ENCODE results near the gene HSPA1A.
A peak's percentile ranks its signal among the peaks of the same experiment; 100 is the strongest.
"Not testable (repeated sequence)": the region's sequence is repeated elsewhere in the genome, so short reads cannot be mapped to it uniquely, and the experiment has no call there.

The HSPA1A gene

GRCh38 chr6:31861150-31861549 lies 45.8 kb downstream of the HSPA1A start:
- Histone ChIP-seq H3K9me3 (replicated peaks in 1 of 2; ENCODE audit: control insufficient read depth in 2 of 2, insufficient read depth in 1 of 2, low read depth in 1 of 2, low read length in 2 of 2) (peaks cover 0 to 2% of the 10 kb centered on the region in 2 donors), H2BK12ac (ENCODE audit: low read length) (no peak overlapping the region), H2BK15ac (ENCODE audit: low read length) (no peak overlapping the region), H3K9ac (ENCODE audit: low read depth, low read length, poor library complexity) (no peak overlapping the region), H4K8ac (ENCODE audit: low read depth, low read length) (no peak overlapping the region), H3K4ac (ENCODE audit: low read length) (no peak overlapping the region), H3K36me3 (replicated peaks in 1 of 2; ENCODE audit: control insufficient read depth in 2 of 2, insufficient read depth in 2 of 2, low read length in 2 of 2) (peaks cover 15 to 43% of the 10 kb centered on the region in 2 donors), H4K91ac (ENCODE audit: low read depth, low read length, poor library complexity) (no peak overlapping the region), H2AK5ac (ENCODE audit: low read depth, low read length) (no peak overlapping the region), H3K4me1 (ENCODE audit: control insufficient read depth in 2 of 2, insufficient read depth in 1 of 2, low read depth in 1 of 2, low read length in 2 of 2) (peaks cover 13 to 24% of the 10 kb centered on the region in 2 donors), H3K14ac (ENCODE audit: low read length) (no peak overlapping the region), H3K23ac (ENCODE audit: low read depth, low read length, poor library complexity) (no peak overlapping the region), H3K4me2 (ENCODE audit: insufficient read depth, low read length, poor library complexity, severe bottlenecking) (no peak overlapping the region), H3K27me3 (ENCODE audit: control insufficient read depth in 3 of 3, insufficient read depth in 3 of 3, low read depth in 1 of 3, low read length in 3 of 3) (no peaks in the 10 kb centered on the region), H3K18ac (ENCODE audit: low read length) (no peak overlapping the region), H3K4me3 (ENCODE audit: low read length in 2 of 2) (no peak overlapping the region), H3K79me1 (ENCODE audit: low read depth, low read length) (no peaks in the 10 kb centered on the region), H2AFZ (ENCODE audit: low read length) (no peak overlapping the region), H2BK5ac (ENCODE audit: low read length) (no peak overlapping the region), H3K27ac (replicated peaks; ENCODE audit: low read length) (no peak overlapping the region), H2BK120ac (ENCODE audit: low read depth, low read length) (no peak overlapping the region)
- WGBS, 2 donors (ENCODE audit: extremely low coverage in 2 of 2, insufficient read length in 2 of 2, insufficient replicate concordance in 1 of 2): no CpG with 5 or more reads among the region's 7 CpGs
- DNase-seq (ENCODE audit: low spot score): no peak

- Histone ChIP-seq H3K4me1 (ENCODE audit: control insufficient read depth in 2 of 2, insufficient read depth in 1 of 2, low read depth in 1 of 2, low read length in 2 of 2) (peaks cover 13 to 24% of the 10 kb centered on the region in 2 donors), H3K4ac (ENCODE audit: low read length) (no peak overlapping the region), H3K9me3 (replicated peaks in 1 of 2; ENCODE audit: control insufficient read depth in 2 of 2, insufficient read depth in 1 of 2, low read depth in 1 of 2, low read length in 2 of 2) (peaks cover 0 to 2% of the 10 kb centered on the region in 2 donors), H3K27ac (replicated peaks; ENCODE audit: low read length) (no peak overlapping the region), H2BK12ac (ENCODE audit: low read length) (no peak overlapping the region), H2BK15ac (ENCODE audit: low read length) (no peak overlapping the region), H2AFZ (ENCODE audit: low read length) (peak overlapping the region; percentile 82), H3K27me3 (ENCODE audit: control insufficient read depth in 3 of 3, insufficient read depth in 3 of 3, low read depth in 1 of 3, low read length in 3 of 3) (no peaks in the 10 kb centered on the region), H2BK120ac (ENCODE audit: low read depth, low read length) (no peak overlapping the region), H3K36me3 (replicated peaks in 1 of 2; ENCODE audit: control insufficient read depth in 2 of 2, insufficient read depth in 2 of 2, low read length in 2 of 2) (peaks cover 15 to 41% of the 10 kb centered on the region in 2 donors), H2BK5ac (ENCODE audit: low read length) (peak overlapping the region; percentile 85), H3K14ac (ENCODE audit: low read length) (no peak overlapping the region), H4K8ac (ENCODE audit: low read depth, low read length) (no peak overlapping the region), H3K4me3 (ENCODE audit: low read length in 2 of 2) (peak overlapping the region; percentile 79 to 84), H3K18ac (ENCODE audit: low read length) (peak overlapping the region; percentile 78), H3K4me2 (ENCODE audit: insufficient read depth, low read length, poor library complexity, severe bottlenecking) (peak overlapping the region; percentile 100), H3K79me1 (ENCODE audit: low read depth, low read length) (no peaks in the 10 kb centered on the region), H4K91ac (ENCODE audit: low read depth, low read length, poor library complexity) (no peak overlapping the region), H3K23ac (ENCODE audit: low read depth, low read length, poor library complexity) (peak overlapping the region; percentile 97), H2AK5ac (ENCODE audit: low read depth, low read length) (no peak overlapping the region), H3K9ac (ENCODE audit: low read depth, low read length, poor library complexity) (no peak overlapping the region)
- no CpG with 5 or more reads among the region's 17 CpGs for WGBS, 2 donors (ENCODE audit: extremely low coverage in 2 of 2, insufficient read length in 2 of 2, insufficient replicate concordance in 1 of 2)
- DNase-seq (ENCODE audit: low spot score): no peak
These were observed 46.6 kb downstream of the HSPA1A start for GRCh38 chr6:31861919-31862343.

GRCh38 chr6:31862344-31863235 lies 47.2 kb downstream of the HSPA1A start, which contains the start of gene NEU1:
Gene NEU1, minus strand, starts transcription at chr6:31862821. Its CDS starts 45 bp downstream, at chr6:31862776.
- H4K8ac ChIP-seq (ENCODE audit: low read depth, low read length): no peak within 1 kb of the TSS
- H4K91ac ChIP-seq (ENCODE audit: low read depth, low read length, poor library complexity): no peak within 1 kb of the TSS
- peak within 1 kb of the TSS; percentile 82 for H2AFZ ChIP-seq (ENCODE audit: low read length)
- H3K14ac ChIP-seq (ENCODE audit: low read length): peak within 1 kb of the TSS; percentile 63
- DNase-seq (ENCODE audit: low spot score): peak; percentile 100
- H2BK120ac ChIP-seq (ENCODE audit: low read depth, low read length): peak within 1 kb of the TSS; percentile 5
- no peaks in the 10 kb centered on the region for H3K79me1 ChIP-seq (ENCODE audit: low read depth, low read length)
- no peaks in the 10 kb centered on the region for H3K27me3 ChIP-seq (ENCODE audit: control insufficient read depth in 3 of 3, insufficient read depth in 3 of 3, low read depth in 1 of 3, low read length in 3 of 3)
- H3K4ac ChIP-seq (ENCODE audit: low read length): no peak within 1 kb of the TSS
- H3K9me3 ChIP-seq (replicated peaks in 1 of 2; ENCODE audit: control insufficient read depth in 2 of 2, insufficient read depth in 1 of 2, low read depth in 1 of 2, low read length in 2 of 2): peaks cover 0 to 2% of the 10 kb centered on the region in 2 donors
- H2AK5ac ChIP-seq (ENCODE audit: low read depth, low read length): peak within 1 kb of the TSS; percentile 58
- no peak within 1 kb of the TSS for H2BK12ac ChIP-seq (ENCODE audit: low read length)
- H3K9ac ChIP-seq (ENCODE audit: low read depth, low read length, poor library complexity): peak within 1 kb of the TSS; percentile 89
- H3K18ac ChIP-seq (ENCODE audit: low read length): peak within 1 kb of the TSS; percentile 78
- peak within 1 kb of the TSS; percentile 45 for H2BK15ac ChIP-seq (ENCODE audit: low read length)
- H3K27ac ChIP-seq (replicated peaks; ENCODE audit: low read length): peak within 1 kb of the TSS; percentile 76
- H2BK5ac ChIP-seq (ENCODE audit: low read length): peak within 1 kb of the TSS; percentile 85
- no CpG with 5 or more reads among the region's 64 CpGs for WGBS, 2 donors (ENCODE audit: extremely low coverage in 2 of 2, insufficient read length in 2 of 2, insufficient replicate concordance in 1 of 2)
- H3K4me3 ChIP-seq (ENCODE audit: low read length in 2 of 2): peak within 1 kb of the TSS; percentile 79 to 84
- H3K23ac ChIP-seq (ENCODE audit: low read depth, low read length, poor library complexity): peak within 1 kb of the TSS; percentile 97
- peak within 1 kb of the TSS; percentile 100 for H3K4me2 ChIP-seq (ENCODE audit: insufficient read depth, low read length, poor library complexity, severe bottlenecking)
- H3K4me1 ChIP-seq (ENCODE audit: control insufficient read depth in 2 of 2, insufficient read depth in 1 of 2, low read depth in 1 of 2, low read length in 2 of 2): peaks cover 13 to 24% of the 10 kb centered on the region in 2 donors
- H3K36me3 ChIP-seq (replicated peaks in 1 of 2; ENCODE audit: control insufficient read depth in 2 of 2, insufficient read depth in 2 of 2, low read length in 2 of 2): peaks cover 15 to 34% of the 10 kb centered on the region in 2 donors

GRCh38 chr6:31864123-31864562 lies 48.8 kb downstream of the HSPA1A start:
- H2BK15ac ChIP-seq (ENCODE audit: low read length); H2BK12ac ChIP-seq (ENCODE audit: low read length); DNase-seq (ENCODE audit: low spot score); H3K9me3 ChIP-seq (replicated peaks in 1 of 2; ENCODE audit: control insufficient read depth in 2 of 2, insufficient read depth in 1 of 2, low read depth in 1 of 2, low read length in 2 of 2); H4K8ac ChIP-seq (ENCODE audit: low read depth, low read length); H4K91ac ChIP-seq (ENCODE audit: low read depth, low read length, poor library complexity); H3K14ac ChIP-seq (ENCODE audit: low read length); H3K27me3 ChIP-seq (ENCODE audit: control insufficient read depth in 3 of 3, insufficient read depth in 3 of 3, low read depth in 1 of 3, low read length in 3 of 3); H3K4ac ChIP-seq (ENCODE audit: low read length); H3K79me1 ChIP-seq (ENCODE audit: low read depth, low read length): not testable (repeated sequence)
- peak overlapping the region; percentile 43 for H3K4me2 ChIP-seq (ENCODE audit: insufficient read depth, low read length, poor library complexity, severe bottlenecking)
- peak overlapping the region; percentile 84 for H3K18ac ChIP-seq (ENCODE audit: low read length)
- H3K9ac ChIP-seq (ENCODE audit: low read depth, low read length, poor library complexity): peak overlapping the region; percentile 50
- peak overlapping the region; percentile 53 to 82 for H3K4me3 ChIP-seq (ENCODE audit: low read length in 2 of 2)
- H2AK5ac ChIP-seq (ENCODE audit: low read depth, low read length): peak overlapping the region; percentile 4
- peak overlapping the region; percentile 58 for H3K23ac ChIP-seq (ENCODE audit: low read depth, low read length, poor library complexity)
- H2BK5ac ChIP-seq (ENCODE audit: low read length): peak overlapping the region; percentile 45
- peak overlapping the region; percentile 71 for H2AFZ ChIP-seq (ENCODE audit: low read length)
- peak overlapping the region; percentile 76 for H3K27ac ChIP-seq (replicated peaks; ENCODE audit: low read length)
- peak overlapping the region; percentile 32 for H2BK120ac ChIP-seq (ENCODE audit: low read depth, low read length)
- peaks cover 14 to 28% of the 10 kb centered on the region in 2 donors for H3K4me1 ChIP-seq (ENCODE audit: control insufficient read depth in 2 of 2, insufficient read depth in 1 of 2, low read depth in 1 of 2, low read length in 2 of 2)
- WGBS, 2 donors (ENCODE audit: extremely low coverage in 2 of 2, insufficient read length in 2 of 2, insufficient replicate concordance in 1 of 2): no CpG with 5 or more reads among the region's 16 CpGs
- H3K36me3 ChIP-seq (replicated peaks in 1 of 2; ENCODE audit: control insufficient read depth in 2 of 2, insufficient read depth in 2 of 2, low read length in 2 of 2): peaks cover 12 to 24% of the 10 kb centered on the region in 2 donors

Data from neuronal stem cell (in vitro differentiated cells).